CD14-positive monocyte (primary cell): Measurements from ENCODE around the gene KRTAP20-4. TPM values are rescaled to one million over a fixed set of nuclear protein-coding genes. Genes with fewer than 3 reads are reported as not detected.

Experiments used
- DNase-seq, 3 donors: peaks; one replicate each; pipeline ENCODE4 v3.0.0-alpha.2; 2011 to 2022
- H2AFZ ChIP-seq: 2 replicates; pipeline ENCODE4 v1.6.0; 2012; ENCODE audit warnings: mild to moderate bottlenecking, low read depth, low read length, inconsistent platforms; ENCODE audit not compliant: insufficient read depth, poor library complexity, severe bottlenecking
- H3K27ac ChIP-seq, 2 donors: 1 replicate in 1 of 2; 2 replicates in 1 of 2; pipeline ENCODE4 v1.5.1; 2012 to 2013; ENCODE audit warnings: low read length in 2 of 2, control low read depth in 1 of 2, inconsistent platforms in 1 of 2, low read depth in 1 of 2, mild to moderate bottlenecking in 1 of 2
- H3K27me3 ChIP-seq, 2 donors: one replicate each; pipeline versions ENCODE4 v1.6.0 to v1.6.1; 2011 to 2013; ENCODE audit warnings: low read length in 2 of 2; ENCODE audit not compliant: control insufficient read depth in 2 of 2, insufficient read depth in 2 of 2
- H3K36me3 ChIP-seq, 2 donors: replicated peaks in 1 of 2; 1 replicate in 1 of 2; 2 replicates in 1 of 2; pipeline versions ENCODE4 v1.5.1 to v1.6.1; 2012 to 2013; ENCODE audit warnings: low read length in 2 of 2, control low read depth in 1 of 2, inconsistent platforms in 1 of 2, mild to moderate bottlenecking in 1 of 2; ENCODE audit not compliant: insufficient read depth in 2 of 2, control insufficient read depth in 1 of 2
- H3K4me1 ChIP-seq, 2 donors: 1 replicate in 1 of 2; 2 replicates in 1 of 2; pipeline versions ENCODE4 v1.5.1 to v1.6.1; 2012 to 2013; ENCODE audit warnings: low read length in 2 of 2, control low read depth in 1 of 2, inconsistent platforms in 1 of 2, mild to moderate bottlenecking in 1 of 2, moderate library complexity in 1 of 2; ENCODE audit not compliant: insufficient read depth in 2 of 2, control insufficient read depth in 1 of 2
- H3K4me2 ChIP-seq: replicated peaks from 2 replicates; pipeline ENCODE3; 2012; ENCODE audit warnings: low read length, moderate library complexity, mild to moderate bottlenecking; ENCODE audit not compliant: poor library complexity, severe bottlenecking; ENCODE audit errors: extremely low read depth
- H3K4me3 ChIP-seq, 3 experiments: fragments of 200-600 bp in 1 of 3; sonication (generic) in 1 of 3; replicated peaks in 1 of 3; 1 replicate in 2 of 3; 2 replicates in 1 of 3; pipeline ENCODE4 v1.5.1; 2011 to 2013; ENCODE audit warnings: low read length in 3 of 3, mild to moderate bottlenecking in 3 of 3, control low read depth in 2 of 3, low read depth in 2 of 3, inconsistent platforms in 1 of 3, moderate library complexity in 1 of 3
- H3K79me2 ChIP-seq: 2 replicates; pipeline ENCODE4 v1.6.0; 2012; ENCODE audit warnings: mild to moderate bottlenecking, control low read depth, inconsistent platforms, low read length, moderate library complexity; ENCODE audit not compliant: insufficient read depth
- H3K9ac ChIP-seq: 2 replicates; pipeline ENCODE4 v1.6.0; 2017; ENCODE audit warnings: low read length, mild to moderate bottlenecking; ENCODE audit not compliant: insufficient read depth, poor library complexity, severe bottlenecking
- H3K9me3 ChIP-seq, 2 donors: replicated peaks in 1 of 2; 1 replicate in 1 of 2; 2 replicates in 1 of 2; pipeline versions ENCODE4 v1.5.1 to v1.6.1; 2012 to 2013; ENCODE audit warnings: low read length in 2 of 2, control low read depth in 1 of 2; ENCODE audit not compliant: control insufficient read depth in 1 of 2, insufficient read depth in 1 of 2
- H4K20me1 ChIP-seq: 2 replicates; pipeline ENCODE4 v1.6.0; 2012; ENCODE audit warnings: mild to moderate bottlenecking, low read length, control low read depth, moderate library complexity; ENCODE audit not compliant: insufficient read depth
- H3K27ac Mint-ChIP-seq, 7 donors: one replicate each; pipeline ENCODE4 v1.8.0; 2020; ENCODE audit warnings: mild to moderate bottlenecking in 7 of 7, mixed read lengths in 7 of 7, moderate library complexity in 6 of 7, inconsistent platforms in 2 of 7
- H3K27me3 Mint-ChIP-seq, 3 donors: one replicate each; pipeline ENCODE4 v1.8.0; 2021 to 2022; ENCODE audit warnings: low read depth in 3 of 3, mild to moderate bottlenecking in 3 of 3, mixed read lengths in 3 of 3, moderate library complexity in 3 of 3, inconsistent platforms in 1 of 3
- H3K36me3 Mint-ChIP-seq, 2 donors: one replicate each; pipeline ENCODE4 v1.8.0; 2020; ENCODE audit warnings: mixed read lengths in 2 of 2, inconsistent platforms in 1 of 2, mild to moderate bottlenecking in 1 of 2
- H3K4me1 Mint-ChIP-seq: one replicate; pipeline ENCODE4 v1.8.0; 2020; ENCODE audit warnings: mild to moderate bottlenecking, mixed read lengths
- H3K4me3 Mint-ChIP-seq, 2 donors: one replicate each; pipeline ENCODE4 v1.8.0; 2020; ENCODE audit warnings: mild to moderate bottlenecking in 2 of 2, mixed read lengths in 2 of 2, moderate library complexity in 1 of 2
- H3K9me3 Mint-ChIP-seq, 7 donors: one replicate each; pipeline ENCODE4 v1.8.0; 2020 to 2022; ENCODE audit warnings: mixed read lengths in 7 of 7, mild to moderate bottlenecking in 6 of 7, moderate library complexity in 6 of 7, inconsistent platforms in 2 of 7
- WGBS: methylation state at CpG from one replicate; pipeline ENCODE4 v1.1.5; 2013; ENCODE audit warnings: missing lambda C conversion rate; ENCODE audit not compliant: insufficient coverage; 5-methylcytosine and 5-hydroxymethylcytosine counted together
- intact Hi-C, 2 donors: fragments of 100-400 bp; cut with micrococcal nuclease; formaldehyde crosslinking; loops; one replicate each; pipeline versions ENCODE4 v1.15.0 to v1.15.1; 2023
- polyA plus RNA-seq, 3 donors: library from polyadenylated mRNA; depleted of rRNA in 1 of 3; unstranded in 2 of 3; stranded (reverse) in 1 of 3; fragments of 300-500 nt in 2 of 3; fragments of >200 nt in 1 of 3; fragmentation: Illumina TruSeq in 2 of 3; gene quantifications; 1 replicate in 2 of 3; 2 replicates in 1 of 3; pipeline ENCODE4 v1.2.3, GENCODE V29; 2012 to 2021
- small RNA-seq: library from RNA; depleted of rRNA; stranded (forward); fragments of <200 nt; gene quantifications from one replicate; pipeline ENCODE3, GENCODE V24; 2012; ENCODE audit warnings: low read depth; ENCODE audit not compliant: insufficient read length
- TF ChIP-seq, protein P1 (sequence below): fragments of 200-600 bp; IDR thresholded peaks from one replicate; pipeline ENCODE4 v1.8.0; 2022; ENCODE audit warnings: antibody characterized with exemption, mild to moderate bottlenecking

Gene KRTAP20-4
- polyA plus RNA-seq, 3 donors, result not detected

DNA sequence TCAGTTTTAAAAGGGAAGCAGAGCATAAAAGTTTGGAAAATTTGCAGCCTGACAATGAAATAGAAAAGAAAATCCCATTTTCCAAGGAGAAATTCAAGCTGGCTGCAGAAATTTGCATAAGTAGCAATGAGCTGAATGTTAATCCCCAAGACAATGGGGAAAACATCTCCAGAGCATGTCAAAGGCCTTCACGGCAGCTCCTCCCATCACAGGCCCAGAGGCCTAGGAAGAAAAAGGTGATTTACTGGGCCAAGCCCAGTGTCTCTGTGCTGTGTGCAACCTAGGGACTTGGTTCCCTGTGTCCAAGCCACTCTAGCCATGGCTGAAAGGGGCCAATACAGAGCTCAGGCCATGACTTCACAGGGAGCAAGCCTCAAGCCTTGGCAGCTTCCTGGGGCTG is 48.3 kb downstream of the KRTAP20-4 start:
- Mint-ChIP-seq H3K27ac (no peak overlapping the region), H3K4me3 (no peak overlapping the region), H3K9me3 (peaks cover 0 to 12% (median 3%) of the 10 kb centered on the region in 7 donors), H3K4me1 (no peaks in the 10 kb centered on the region), H3K27me3 (peaks cover 0 to 2% (median 0%) of the 10 kb centered on the region in 3 donors), H3K36me3 (no peaks in the 10 kb centered on the region)
- Histone ChIP-seq H3K27me3 (no peaks in the 10 kb centered on the region), H3K9ac (no peak overlapping the region), H3K27ac (no peak overlapping the region), H3K36me3 (no peaks in the 10 kb centered on the region), H3K4me3 (no peak overlapping the region), H3K79me2 (no peaks in the 10 kb centered on the region), H2AFZ (no peak overlapping the region), H3K4me1 (no peaks in the 10 kb centered on the region), H3K9me3 (peaks cover 7 to 33% of the 10 kb centered on the region in 2 donors), H4K20me1 (no peaks in the 10 kb centered on the region), H3K4me2 (no peak overlapping the region)
- no peak for DNase-seq
- intact Hi-C loops, result no loop called here
- TF ChIP-seq, protein P1, sequence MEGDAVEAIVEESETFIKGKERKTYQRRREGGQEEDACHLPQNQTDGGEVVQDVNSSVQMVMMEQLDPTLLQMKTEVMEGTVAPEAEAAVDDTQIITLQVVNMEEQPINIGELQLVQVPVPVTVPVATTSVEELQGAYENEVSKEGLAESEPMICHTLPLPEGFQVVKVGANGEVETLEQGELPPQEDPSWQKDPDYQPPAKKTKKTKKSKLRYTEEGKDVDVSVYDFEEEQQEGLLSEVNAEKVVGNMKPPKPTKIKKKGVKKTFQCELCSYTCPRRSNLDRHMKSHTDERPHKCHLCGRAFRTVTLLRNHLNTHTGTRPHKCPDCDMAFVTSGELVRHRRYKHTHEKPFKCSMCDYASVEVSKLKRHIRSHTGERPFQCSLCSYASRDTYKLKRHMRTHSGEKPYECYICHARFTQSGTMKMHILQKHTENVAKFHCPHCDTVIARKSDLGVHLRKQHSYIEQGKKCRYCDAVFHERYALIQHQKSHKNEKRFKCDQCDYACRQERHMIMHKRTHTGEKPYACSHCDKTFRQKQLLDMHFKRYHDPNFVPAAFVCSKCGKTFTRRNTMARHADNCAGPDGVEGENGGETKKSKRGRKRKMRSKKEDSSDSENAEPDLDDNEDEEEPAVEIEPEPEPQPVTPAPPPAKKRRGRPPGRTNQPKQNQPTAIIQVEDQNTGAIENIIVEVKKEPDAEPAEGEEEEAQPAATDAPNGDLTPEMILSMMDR, result no peak
- no CpG with 5 or more reads among the region's 1 CpG for WGBS

Small RNAs within 50 kb of the gene (small RNA-seq; reads per million reads assigned to genes)
- gene KRTAP20-1, result not detected
- gene KRTAP20-3, result not detected
- gene KRTAP20-4, result not detected
- not detected for gene KRTAP22-1
- not detected for gene KRTAP22-2

Other genes starting within 250 kb of the KRTAP20-4 start
- not detected for gene KRTAP13-2, start 248.4 kb upstream of the KRTAP20-4 start, polyA plus RNA-seq
- gene KRTAP13-1, start 224.6 kb upstream of the KRTAP20-4 start, polyA plus RNA-seq, result not detected
- gene KRTAP13-3, start 194.7 kb upstream of the KRTAP20-4 start, polyA plus RNA-seq, result not detected
- gene KRTAP13-4, start 190.4 kb upstream of the KRTAP20-4 start, polyA plus RNA-seq, result not detected
- gene KRTAP15-1, start 180.4 kb upstream of the KRTAP20-4 start, polyA plus RNA-seq, result not detected
- gene KRTAP19-1, start 140.3 kb upstream of the KRTAP20-4 start, polyA plus RNA-seq, result not detected
- not detected for gene KRTAP19-2, start 133.2 kb upstream of the KRTAP20-4 start, polyA plus RNA-seq
- gene KRTAP19-3, start 128.6 kb upstream of the KRTAP20-4 start, polyA plus RNA-seq, result not detected
- gene KRTAP19-4, start 123.5 kb upstream of the KRTAP20-4 start, polyA plus RNA-seq, result not detected
- not detected for gene KRTAP19-5, start 118.5 kb upstream of the KRTAP20-4 start, polyA plus RNA-seq
- not detected for gene KRTAP19-6, start 78.8 kb upstream of the KRTAP20-4 start, polyA plus RNA-seq
- not detected for gene KRTAP19-7, start 59.3 kb upstream of the KRTAP20-4 start, polyA plus RNA-seq
- not detected for gene KRTAP22-2, start 30.2 kb upstream of the KRTAP20-4 start, polyA plus RNA-seq
- gene KRTAP6-3, start 28.2 kb upstream of the KRTAP20-4 start, polyA plus RNA-seq, result not detected
- gene KRTAP6-2, start 21.7 kb upstream of the KRTAP20-4 start, polyA plus RNA-seq, result not detected
- gene KRTAP22-1, start 19.5 kb upstream of the KRTAP20-4 start, polyA plus RNA-seq, result not detected
- not detected for gene KRTAP6-1, start 6.7 kb upstream of the KRTAP20-4 start, polyA plus RNA-seq
- gene KRTAP20-1, start 4.2 kb upstream of the KRTAP20-4 start, polyA plus RNA-seq, result not detected
- not detected for gene KRTAP20-2, start 14.6 kb downstream of the KRTAP20-4 start, polyA plus RNA-seq
- not detected for gene KRTAP20-3, start 22.2 kb downstream of the KRTAP20-4 start, polyA plus RNA-seq
- gene KRTAP21-3, start 98.2 kb downstream of the KRTAP20-4 start, polyA plus RNA-seq, result not detected
- gene KRTAP21-2, start 126.6 kb downstream of the KRTAP20-4 start, polyA plus RNA-seq, result not detected
- not detected for gene KRTAP21-1, start 134.8 kb downstream of the KRTAP20-4 start, polyA plus RNA-seq
- not detected for gene KRTAP8-1, start 192.6 kb downstream of the KRTAP20-4 start, polyA plus RNA-seq
- under 1 TPM in 1 of 3 donors, not detected in 2; 0.13 TPM for gene KRTAP7-1, start 209.1 kb downstream of the KRTAP20-4 start, polyA plus RNA-seq